Activated gamma-delta T cell treated with anti-CD3 and anti-CD28 coated beads, Interleukin-2, amount 50 U/mL, for 16 hours (primary cell): ENCODE results near the gene KRT3.

Experiments used
- DNase-seq: peaks from one replicate; pipeline ENCODE4 v3.0.0-alpha.2; 2020; ENCODE audit warnings: low read depth

Gene KRT3

DNA sequence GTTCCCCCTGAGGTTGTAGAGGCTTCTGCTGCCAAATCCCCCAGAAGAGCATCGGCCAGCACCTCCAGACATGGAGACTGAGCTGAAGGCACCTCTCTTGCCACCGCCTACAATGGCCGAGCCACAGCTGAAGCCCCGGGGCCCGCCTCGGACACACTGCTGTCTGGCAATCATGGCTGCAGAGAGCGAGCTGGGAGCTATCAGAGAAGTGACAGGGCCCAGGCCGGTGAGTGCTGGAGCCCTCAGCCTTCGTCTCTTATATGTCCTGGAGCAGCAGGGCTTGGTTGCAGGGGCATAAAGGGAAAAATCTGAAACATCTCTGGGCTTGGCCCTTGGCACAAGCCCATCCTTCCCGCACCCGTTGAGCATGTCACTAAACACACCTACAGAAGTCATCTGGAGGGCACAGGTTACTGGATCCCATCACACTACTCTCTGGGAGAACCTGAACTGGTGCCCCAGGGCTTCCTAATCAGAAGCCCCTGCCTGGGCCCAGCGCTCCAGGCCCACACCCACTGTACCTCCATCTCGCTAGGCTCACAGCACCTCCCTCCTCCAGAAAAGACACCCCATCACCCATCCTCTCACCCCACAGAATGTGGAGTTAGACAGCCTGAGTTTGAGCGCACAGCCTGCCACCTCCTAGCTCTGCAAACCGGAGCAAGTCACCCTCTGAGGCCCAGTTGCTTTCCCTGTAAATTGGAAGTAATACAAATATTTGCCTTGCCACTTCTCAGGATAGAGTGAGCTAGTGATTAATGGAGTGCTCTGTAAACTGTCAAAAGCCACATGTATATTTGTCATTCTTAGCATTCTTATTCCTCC is 18.2 kb upstream of the KRT3 start, which contains the start of gene KRT4:
KRT4 (minus strand) TSS at position 232 of the 825 bp plus-strand sequence; CDS start at position 174, 58 bp downstream.
- no peak for DNase-seq

DNA sequence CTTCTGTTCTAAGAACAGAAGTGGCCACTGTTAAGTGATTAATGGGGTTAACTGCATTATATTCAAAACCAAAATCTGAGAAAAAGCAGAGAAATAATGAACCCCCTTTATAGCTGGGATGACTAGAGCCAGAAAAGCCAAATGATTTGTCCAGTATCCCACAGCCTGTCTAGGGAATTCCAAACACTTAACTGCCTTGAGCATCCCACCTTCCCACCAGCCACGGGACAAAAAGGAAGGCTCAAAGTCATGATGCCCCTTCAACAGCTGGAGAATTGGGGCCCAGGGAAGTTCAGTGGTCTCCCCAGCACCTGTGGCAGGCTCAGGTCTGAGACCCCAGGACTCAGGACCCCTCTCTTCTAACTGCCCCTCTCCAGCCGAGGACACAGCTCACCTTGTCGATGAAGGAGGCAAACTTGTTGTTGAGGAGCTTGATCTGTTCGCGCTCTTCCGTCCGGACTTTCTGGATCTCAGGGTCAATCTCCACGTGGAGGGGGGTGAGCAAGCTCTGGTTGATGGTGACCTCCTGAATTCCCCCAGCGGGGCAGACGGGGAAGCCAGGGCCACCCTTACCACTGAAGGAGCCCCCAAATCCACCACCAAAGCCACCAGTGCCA is 17.4 kb upstream of the KRT3 start:
- DNase-seq, result no peak

DNA sequence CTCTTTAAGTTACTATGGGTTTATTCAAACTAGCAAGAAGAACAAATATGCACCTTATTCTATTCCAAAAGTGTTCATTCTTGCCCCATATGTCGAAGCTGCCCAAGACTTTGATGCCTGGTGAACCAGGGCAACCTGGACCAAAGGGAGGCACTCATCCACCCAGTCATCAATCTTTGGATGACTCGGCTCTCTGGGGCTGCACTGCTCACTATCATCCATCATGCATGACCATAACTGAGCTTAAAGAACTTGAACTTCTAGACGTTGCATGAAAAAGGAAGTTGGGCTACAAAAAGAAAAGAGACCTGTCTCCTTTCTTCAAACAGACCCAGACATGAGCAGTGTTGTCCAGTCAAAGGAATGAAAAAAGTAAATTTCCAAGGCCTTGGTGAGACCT is 16.8 kb upstream of the KRT3 start:
- no peak for DNase-seq

DNA sequence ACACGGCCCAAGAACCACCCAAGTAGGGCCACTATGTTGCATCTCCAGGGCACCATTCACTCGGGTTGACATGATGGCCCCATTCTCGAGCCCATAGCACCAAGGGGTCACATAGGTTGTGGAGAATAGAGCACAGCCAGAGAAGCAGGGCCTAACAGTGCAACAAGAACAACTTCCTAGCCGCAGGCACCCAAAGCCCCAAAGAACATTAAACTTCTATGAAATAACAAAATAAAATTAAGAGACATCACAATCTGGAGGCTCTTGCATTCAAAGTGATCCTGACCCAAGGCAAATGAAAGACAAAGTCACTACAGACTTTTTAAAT is 16.1 kb upstream of the KRT3 start:
- DNase-seq, result no peak

DNA sequence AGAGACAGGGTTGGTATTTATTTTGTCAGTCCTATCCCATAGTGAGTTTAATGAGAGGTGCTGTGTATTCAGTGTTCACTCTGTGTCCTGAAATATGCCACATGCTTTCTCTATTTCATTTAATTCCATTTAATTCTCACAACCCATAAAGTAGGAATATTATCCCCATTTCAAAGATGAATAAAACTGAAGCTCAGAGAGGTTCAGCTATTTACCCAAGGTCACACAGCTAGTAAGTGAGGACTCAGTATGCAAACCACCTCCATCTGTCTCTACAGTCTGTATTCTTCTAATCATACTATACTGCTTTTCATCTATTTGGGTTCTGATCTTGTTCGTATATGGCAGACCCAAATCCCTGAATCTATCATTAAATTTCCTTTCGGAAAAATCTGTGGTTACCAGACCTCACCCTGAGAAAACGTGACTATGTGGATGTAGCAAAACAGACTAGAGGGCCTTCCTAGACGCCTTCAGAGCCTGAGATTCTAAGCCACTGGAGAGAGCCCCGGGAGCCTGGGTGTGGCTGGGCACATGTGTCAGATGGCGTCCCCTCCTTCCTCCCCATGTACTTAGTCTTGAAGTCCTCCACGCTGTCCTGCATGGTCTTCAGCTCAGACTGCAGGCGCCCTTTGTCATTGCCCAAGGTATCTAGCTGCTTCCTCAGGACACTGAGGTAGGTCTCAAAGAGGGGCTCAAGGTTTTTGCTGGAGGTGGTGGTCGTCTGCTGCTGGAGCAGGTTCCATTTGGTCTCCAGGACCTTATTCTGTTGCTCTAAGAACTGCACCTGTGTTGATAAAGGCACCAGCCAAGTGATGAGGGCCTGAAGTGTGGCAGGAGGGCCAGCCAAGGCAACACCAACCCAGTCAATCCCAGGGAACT is 15.5 kb upstream of the KRT3 start:
- no peak for DNase-seq

DNA sequence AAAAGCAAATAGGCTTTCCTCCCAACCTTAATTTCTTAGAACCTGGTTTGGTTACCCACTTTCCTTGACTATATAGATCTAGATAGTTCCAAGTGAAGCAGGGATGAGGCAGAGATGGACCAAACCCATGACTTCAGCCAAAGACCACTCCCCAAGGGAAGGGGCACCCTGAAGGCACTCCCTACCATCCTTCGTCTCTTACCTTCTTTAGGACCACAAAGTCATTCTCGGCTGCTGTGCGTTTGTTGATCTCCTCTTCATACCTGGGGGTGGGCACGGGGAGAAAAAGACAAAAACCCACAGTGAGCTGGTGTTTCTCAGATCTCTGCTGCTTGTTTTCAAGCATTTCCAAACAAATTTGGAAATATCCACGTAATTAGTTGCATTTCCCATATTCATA is 14.6 kb upstream of the KRT3 start:
- DNase-seq, result no peak

DNA sequence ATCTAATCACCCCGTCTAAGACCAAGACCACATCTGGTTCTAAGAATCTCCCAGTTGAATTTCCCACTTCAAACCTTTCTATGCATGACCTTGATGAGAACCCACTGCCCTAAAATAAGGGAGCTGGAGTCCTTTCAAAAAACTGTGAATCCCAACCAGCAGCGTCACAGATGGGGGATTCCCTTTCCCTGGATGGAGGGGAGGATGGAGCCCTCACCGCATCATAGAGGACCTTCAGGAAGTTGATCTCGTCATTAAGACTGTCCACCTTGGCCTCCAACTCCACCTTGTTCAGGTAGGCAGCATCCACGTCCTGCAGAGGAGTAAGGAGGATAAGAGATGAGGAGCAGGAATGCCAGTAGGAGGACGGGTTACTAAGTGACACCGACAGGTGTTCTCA is 13.2 kb upstream of the KRT3 start:
- DNase-seq, result no peak

DNA sequence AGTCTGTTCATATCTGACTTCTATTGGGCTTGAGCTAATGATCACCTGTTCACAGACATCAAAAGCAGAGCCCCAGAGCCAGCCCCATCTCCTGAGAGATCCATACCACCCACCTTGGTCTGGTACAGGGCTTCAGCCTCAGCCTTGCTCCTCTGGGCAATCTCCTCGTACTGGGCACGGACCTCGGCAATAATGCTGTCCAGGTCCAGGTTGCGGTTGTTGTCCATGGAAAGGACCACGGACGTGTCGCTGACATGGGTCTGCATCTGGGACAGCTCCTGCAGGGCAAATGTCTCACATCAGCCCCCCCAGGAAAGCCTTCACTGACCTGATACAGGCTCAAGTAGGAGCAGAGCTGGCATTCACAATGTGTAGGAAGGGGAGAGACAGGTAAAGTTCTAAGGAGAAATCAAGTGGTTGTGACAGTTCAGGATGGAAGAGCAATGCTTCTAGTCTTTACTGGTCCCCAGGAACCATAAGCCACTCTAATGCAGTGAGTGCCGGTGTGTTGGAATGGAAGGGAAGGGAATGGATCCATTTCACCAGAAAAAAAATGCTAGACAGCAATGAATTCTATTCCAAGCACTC is 12.8 kb upstream of the KRT3 start:
- no peak for DNase-seq

DNA sequence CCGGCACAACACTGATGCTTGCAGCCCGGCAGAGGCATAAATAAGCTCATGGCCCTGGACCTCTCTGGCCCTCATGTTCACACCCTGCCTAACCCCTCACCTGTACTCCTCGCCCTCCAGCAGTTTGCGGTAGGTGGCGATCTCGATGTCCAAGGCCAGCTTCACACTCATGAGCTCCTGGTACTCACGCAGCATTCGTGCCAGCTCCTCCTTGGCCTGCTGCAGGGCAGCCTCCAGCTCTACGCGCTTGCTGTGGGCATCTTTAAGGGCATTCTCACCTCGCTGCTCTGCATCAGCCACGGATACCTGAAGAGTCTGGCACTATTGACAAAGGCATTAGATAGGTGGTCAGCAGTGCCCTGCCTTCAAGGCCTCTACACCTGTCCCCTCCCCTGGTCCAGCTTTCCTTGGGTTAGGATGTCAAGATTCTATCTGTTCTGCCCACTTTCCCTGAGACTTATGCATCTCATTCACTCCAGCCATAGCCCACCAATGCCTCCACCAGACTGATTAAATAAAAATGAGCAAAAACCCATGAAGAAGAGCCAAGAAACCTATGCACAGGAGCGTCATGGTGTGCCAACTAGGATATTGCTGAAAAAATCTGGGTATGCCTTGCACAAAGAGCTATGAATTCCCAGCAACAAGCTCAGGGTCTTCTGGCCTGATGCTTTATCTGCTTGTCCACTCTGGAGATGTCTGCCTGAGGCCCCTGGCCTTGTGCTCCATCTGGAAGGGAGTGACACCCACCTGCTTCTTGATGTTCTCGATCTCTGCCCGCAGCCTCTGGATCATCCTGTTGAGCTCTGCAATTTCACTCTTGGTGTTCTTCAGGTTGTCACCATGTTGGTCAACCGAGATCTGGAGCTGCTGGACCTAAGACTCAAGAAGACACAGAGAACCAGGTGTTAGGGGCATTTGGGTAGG is 11.9 kb upstream of the KRT3 start:
- DNase-seq, result no peak

DNA sequence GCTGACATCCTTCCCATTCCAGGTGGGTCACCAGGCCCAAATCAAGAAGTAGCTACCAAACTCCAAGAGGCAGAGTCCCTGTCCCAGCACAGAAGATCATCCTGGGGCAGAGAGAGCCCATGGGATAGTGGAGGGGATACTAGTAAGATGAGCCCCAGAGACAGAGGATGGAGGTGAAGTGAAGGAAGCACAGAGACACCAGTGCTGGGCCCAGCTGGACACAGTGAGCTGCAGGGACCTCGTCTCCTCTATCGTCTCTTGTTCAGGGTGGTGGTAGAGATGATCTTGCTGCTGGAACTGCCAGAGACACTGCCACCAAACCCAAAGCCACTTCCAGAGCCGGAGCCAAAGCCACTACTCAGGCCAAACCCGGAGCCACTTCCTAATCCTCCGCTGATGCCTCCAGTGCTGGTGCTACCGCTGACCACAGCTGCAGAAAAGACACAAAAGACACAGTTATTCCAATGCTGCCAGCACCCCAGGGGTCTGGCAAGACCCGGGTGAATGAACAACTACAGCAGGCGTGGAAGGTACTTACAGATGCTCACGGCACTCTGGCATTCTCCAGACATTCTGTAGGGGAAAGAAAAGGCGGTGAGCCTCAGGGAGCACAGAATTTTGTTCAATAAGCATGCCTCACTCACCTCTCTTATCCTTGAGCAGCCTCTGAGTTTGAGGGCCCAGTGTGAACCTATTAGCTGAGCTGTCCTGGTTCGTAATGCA is 11.1 kb upstream of the KRT3 start:
- DNase-seq, result no peak

DNA sequence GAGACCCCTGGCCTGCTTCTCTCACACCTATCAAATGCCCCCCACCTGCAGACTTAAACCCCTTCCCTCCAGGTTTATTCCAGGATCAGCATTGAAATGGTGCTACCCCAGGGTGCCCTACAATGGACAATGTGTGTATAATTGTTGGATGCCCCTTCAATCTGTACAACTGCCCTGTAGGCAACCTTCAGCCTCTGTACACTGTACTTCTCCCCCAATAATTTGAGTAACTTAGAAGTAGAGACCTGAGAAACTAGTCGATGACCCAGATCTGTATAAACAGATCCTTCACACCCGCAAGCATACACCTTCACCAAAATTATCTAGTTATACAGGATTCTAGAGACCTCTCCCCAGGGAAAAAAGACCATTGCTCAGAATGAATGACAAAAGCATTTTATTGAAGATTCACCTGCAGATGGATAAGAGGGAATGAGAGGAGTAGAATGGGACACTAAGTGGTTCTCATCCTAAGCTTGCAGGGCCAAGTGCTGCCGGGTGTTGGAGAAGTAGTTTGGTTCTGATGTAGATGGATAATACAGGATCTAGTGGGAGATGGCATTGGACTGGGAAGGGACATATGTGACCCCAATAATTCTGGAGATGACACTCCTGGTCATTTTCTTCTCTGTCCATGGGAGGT is 10.4 kb upstream of the KRT3 start:
- no peak for DNase-seq

DNA sequence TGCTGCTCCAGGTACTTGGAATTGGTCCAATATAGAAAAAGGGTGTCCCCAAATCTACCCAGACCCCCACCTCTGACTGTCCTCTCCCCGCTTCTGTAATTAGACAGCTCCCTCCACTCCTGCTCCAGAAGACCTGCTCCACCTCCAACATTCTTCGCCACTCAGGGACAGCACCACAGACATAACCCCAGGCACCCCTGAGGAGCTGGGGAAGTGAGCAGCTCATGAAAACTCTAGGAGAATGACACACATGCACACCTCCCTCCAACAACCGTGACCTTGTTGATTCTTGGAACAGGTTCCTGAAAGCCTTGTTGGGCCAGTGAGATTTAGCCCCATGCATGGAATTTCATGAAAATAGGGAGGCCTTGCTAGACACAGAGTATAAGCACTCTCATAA is 9.8 kb upstream of the KRT3 start:
- DNase-seq, result no peak

DNA sequence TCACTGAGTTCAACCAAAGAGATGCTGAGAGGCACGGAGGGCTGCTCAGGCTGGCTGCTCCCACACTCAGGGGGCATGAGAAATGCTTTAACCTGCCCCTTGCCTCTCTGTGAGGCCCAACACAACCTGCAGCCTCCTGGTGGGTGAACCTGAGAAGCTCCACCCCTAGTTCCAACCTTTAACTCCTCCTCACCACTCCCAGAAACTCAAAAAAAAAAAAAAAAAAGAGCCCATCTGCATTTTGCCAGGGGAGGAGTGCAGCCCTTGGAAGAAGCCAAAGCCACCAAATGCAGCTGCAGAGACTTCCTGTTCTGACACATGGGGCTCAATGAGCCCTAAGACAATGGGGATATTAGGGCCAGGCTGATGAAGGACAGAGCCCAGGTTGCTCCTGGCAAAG is 9.1 kb upstream of the KRT3 start:
- no peak for DNase-seq

DNA sequence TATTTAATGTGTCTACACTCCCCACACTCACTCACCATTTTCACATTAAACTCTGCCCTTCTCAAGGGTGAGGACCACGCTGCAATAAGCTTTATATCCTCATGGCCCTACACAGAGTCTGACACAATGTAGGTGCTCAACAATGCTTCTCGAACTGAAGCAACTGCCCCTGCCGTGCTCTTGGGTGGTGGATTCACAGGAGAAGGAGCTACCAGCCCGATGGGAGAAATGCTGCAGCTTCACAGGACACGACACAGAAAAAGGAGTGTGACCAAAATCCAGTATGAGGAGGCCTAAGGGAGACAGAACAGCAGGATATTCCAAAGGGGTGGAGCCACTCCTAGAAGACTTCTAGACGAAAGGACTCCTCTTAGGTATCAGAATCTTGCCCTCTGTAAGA is 6.5 kb upstream of the KRT3 start:
- DNase-seq, result no peak

DNA sequence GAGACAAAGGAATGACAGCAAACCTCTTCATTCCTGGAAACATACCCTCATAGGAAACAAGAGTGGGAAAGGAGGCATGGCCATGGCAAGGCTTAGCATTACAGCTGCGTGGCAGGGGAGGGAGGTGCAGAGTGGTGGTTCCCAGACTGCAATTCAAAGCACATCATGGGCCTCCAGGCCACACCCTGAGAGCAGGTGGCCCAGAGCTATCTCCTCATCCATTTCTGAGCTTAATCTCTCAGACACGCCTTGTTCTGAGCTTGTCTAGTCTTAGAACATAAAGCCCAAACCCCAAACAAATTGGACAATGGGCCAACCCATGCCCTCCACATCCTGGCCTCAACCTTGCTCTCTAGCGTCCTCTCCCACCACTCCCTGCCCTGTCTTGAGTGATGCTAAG is 5.9 kb upstream of the KRT3 start:
- DNase-seq, result no peak

DNA sequence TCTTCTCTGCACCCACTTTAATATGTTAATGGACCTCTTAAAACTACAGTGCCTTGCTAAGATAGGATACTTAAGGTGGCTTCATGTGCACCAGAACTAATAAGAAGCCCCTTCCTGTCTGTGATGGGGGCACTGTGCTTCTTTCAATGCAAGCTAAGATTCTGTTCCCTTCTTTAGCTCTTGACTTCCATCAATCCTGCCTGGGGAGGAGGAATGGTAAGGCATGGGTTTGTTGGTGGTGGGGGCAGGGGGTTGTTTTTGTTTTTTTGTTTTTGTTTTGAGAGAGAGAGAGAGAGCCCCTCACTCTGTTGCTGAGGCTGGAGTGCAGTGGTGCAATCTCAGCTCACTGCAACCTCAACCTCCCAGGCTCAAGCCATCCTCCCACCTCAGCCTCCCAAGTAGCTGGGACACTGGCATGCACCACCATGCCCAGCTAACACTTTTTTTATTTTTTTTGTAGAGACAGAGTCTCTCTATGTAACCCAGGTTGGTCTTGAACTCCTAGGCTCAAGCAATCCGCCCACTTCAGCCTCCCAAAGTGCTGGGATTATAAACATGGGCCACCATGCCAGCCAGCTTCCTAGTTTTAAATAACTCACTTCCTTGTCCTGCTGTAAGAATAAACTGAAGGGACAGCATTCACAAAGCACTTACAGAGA is 4.5 kb upstream of the KRT3 start:
- DNase-seq, result no peak

DNA sequence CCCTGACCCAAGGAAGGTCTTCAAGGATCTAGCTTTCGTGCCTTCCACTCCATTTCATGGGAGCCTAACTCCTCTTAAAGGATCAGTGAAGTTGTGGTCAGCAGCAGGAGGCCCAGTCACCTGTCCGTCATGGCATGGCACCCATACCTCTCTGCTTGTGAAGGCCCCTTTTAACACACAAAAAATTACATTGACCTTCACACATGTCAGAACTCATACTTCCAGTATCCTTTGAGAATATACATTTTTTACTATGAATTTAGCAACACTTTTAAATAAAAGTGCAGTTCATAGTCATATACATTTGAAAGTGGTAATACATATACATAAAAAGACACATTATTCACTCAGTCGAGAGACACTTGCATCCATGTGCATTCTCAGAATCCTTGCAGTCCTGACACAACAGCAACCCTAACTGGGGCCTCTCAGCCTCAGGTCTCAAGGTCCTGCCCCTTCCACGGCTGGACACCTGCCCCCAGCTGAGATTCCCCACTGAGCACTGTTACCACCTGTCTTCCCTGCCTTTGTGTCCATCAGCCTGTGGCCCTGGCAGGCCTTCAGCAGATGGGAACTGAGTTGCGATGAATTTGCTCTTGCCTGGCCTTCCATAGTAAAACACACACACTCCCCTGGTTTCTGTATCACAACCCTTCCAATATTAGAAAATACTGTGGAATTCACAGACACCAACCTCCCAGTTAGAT is 3.7 kb upstream of the KRT3 start:
- DNase-seq, result no peak

DNA sequence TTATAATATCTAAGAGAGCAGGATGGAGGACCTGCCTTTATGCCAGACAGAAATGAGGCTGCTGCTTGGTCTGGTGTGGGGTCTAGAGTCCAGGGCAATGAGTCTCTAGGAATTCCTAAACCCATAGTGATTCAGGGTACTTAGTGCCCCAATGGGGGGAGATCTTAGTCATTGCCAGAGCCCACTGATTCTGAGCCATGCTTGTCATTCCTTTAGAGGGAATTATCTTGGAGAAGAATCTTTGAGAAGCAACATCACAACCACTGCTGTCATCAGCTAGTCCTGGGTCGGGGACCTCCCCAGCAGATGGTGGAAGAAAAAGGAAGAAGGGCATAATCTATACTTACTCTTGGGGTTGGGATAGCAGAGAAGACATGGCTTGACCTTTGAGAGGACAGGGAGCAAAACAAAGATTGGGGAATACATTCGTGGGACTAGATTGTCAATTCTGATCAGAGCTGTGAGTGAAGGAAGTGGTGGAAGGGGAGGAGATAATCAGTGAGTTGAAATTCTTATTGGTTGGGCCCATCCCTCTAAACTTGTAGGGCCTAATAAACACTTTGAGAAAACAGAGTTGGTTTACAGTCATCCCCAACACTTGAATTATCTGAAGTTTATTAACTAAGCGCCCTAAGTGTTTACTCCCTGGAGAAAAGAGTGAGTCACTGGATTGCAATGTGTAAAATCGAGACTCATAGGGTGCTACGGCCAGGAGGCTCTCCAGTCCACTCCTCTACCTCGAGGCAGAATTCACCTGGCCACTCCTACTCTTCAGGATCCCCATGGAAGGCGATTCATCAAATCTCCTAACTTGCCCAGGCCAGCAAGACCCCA is 3.0 kb upstream of the KRT3 start:
- no peak for DNase-seq
